Hippocampal formation (tissue), 2 donors: ENCODE measurements around the gene TMEM165.

Experiments
- DNase-seq, 2 donors: peaks; one replicate each; lab custom pipeline; 2025; lab: John Stamatoyannopoulos, UW

Gene TMEM165

GRCh38 chr4:55458164-55458563 lies 62.4 kb downstream of the TMEM165 start:
- DNase-seq, result no peak

- no peak for DNase-seq
Measured at GRCh38 chr4:55458611-55459010, 62.9 kb downstream of the TMEM165 start.

- DNase-seq, result no peak
Measured at GRCh38 chr4:55466001-55466400, 70.2 kb downstream of the TMEM165 start.

DNA sequence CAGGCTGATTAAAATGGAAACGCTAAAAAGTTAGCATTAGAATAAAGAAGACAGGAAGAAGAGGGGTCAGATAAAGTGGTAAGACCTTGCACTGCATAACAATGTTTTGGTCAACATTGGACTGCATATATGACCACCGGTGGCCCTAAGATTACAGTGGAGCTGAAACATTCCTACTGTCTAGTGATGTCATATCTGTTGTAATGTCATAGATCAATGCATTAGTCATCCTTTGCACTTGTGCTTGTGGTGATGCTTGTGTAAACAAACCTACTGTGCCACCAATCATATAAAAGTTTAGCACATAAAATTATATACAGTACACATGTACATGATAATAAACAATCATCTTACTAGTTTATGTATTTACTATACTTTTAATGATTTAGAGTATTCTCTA lies 73.0 kb downstream of the TMEM165 start:
- no peak for DNase-seq

- DNase-seq, result no peak
Measured at GRCh38 chr4:55469979-55470378, 74.2 kb downstream of the TMEM165 start.
